HEK293 (cell line): ENCODE results near the gene TSPOAP1.
A peak's percentile ranks its signal among the peaks of the same experiment; 100 is the strongest.

ENCODE experiments used
- CTCF ChIA-PET: fragments of 350-600 bp; formaldehyde crosslinking; extraction: SDS; loops from one replicate; lab custom pipeline; 2021; ENCODE audit warnings: antibody characterized with exemption; lab: Yijun Ruan, JAX
- POLR2A ChIA-PET: fragments of 300-600 bp; formaldehyde crosslinking; extraction: SDS; loops from one replicate; lab custom pipeline; 2020; ENCODE audit warnings: antibody characterized with exemption, inconsistent platforms; lab: Yijun Ruan, JAX
- H3K27ac ChIP-seq: fragments of 200-500 bp; sonication (Bioruptor generic); 2 replicates; pipeline ENCODE4 v1.5.1; 2014; ENCODE audit warnings: low read depth, low read length, control low read depth, inconsistent platforms; ENCODE audit errors: extremely low read depth
- H3K36me3 ChIP-seq, 2 experiments: fragments of 200-500 bp in 1 of 2; sonication (Bioruptor generic) in 1 of 2; 1 replicate in 1 of 2; 2 replicates in 1 of 2; pipeline ENCODE4 v1.5.1; 2014 to 2017; ENCODE audit warnings: inconsistent platforms in 2 of 2, low read length in 2 of 2; ENCODE audit not compliant: control insufficient read depth in 2 of 2, insufficient read depth in 1 of 2
- H3K4me1 ChIP-seq: fragments of 200-500 bp; sonication (Bioruptor generic); 2 replicates; pipeline ENCODE4 v1.5.1; 2014; ENCODE audit warnings: mild to moderate bottlenecking, low read length, inconsistent platforms; ENCODE audit not compliant: control insufficient read depth, insufficient read depth
- H3K4me3 ChIP-seq: 2 replicates; pipeline ENCODE4 v1.5.1; 2011; ENCODE audit warnings: low read depth, mild to moderate bottlenecking, control low read depth, low read length, moderate library complexity
- H3K9me3 ChIP-seq: fragments of 200-500 bp; sonication (Bioruptor generic); 2 replicates; pipeline ENCODE4 v1.5.1; 2014; ENCODE audit warnings: low read depth, low read length, inconsistent platforms; ENCODE audit not compliant: control insufficient read depth, insufficient read depth
- IKZF3 ChIP-seq: fragments of 450-650 bp; IDR thresholded peaks from 2 replicates; pipeline ENCODE4 v1.5.0; 2018; ENCODE audit warnings: missing biosample characterization, mild to moderate bottlenecking, missing genetic modification characterization, moderate library complexity
- INSM2 ChIP-seq: fragments of 450-650 bp; formaldehyde crosslinking; IDR thresholded peaks from 2 replicates; pipeline ENCODE4 v1.5.1; 2016; ENCODE audit warnings: missing biosample characterization, missing genetic modification characterization
- PRDM6 ChIP-seq: fragments of 450-650 bp; formaldehyde crosslinking; IDR thresholded peaks from 2 replicates; pipeline ENCODE4 v1.5.1; 2017; ENCODE audit warnings: missing biosample characterization, missing genetic modification characterization
- TCF7L2 ChIP-seq: IDR thresholded peaks from 2 replicates; pipeline ENCODE4 v1.6.1; 2011; ENCODE audit warnings: low read depth, mild to moderate bottlenecking, inconsistent platforms, low read length, moderate library complexity, borderline replicate concordance
- TSHZ1 ChIP-seq: fragments of 450-650 bp; formaldehyde crosslinking; IDR thresholded peaks from 2 replicates; pipeline ENCODE4 v1.5.1; 2016; ENCODE audit warnings: missing biosample characterization, missing genetic modification characterization, borderline replicate concordance
- YY1 ChIP-seq: fragments of 450-650 bp; formaldehyde crosslinking; IDR thresholded peaks from 2 replicates; pipeline ENCODE4 v1.5.1; 2018; ENCODE audit warnings: missing biosample characterization, missing genetic modification characterization
- YY2 ChIP-seq: fragments of 450-650 bp; formaldehyde crosslinking; IDR thresholded peaks from 2 replicates; pipeline ENCODE4 v1.5.1; 2016; ENCODE audit warnings: missing biosample characterization, missing genetic modification characterization
- ZBTB1 ChIP-seq: fragments of 450-650 bp; formaldehyde crosslinking; IDR thresholded peaks from 2 replicates; pipeline ENCODE4 v1.5.1; 2016; ENCODE audit warnings: missing biosample characterization, missing genetic modification characterization
- ZBTB26 ChIP-seq: fragments of 450-650 bp; formaldehyde crosslinking; optimal IDR thresholded peaks from 2 replicates; pipeline ENCODE3; 2016; ENCODE audit warnings: missing biosample characterization, mild to moderate bottlenecking, missing genetic modification characterization
- ZNF132 ChIP-seq: fragments of 450-650 bp; formaldehyde crosslinking; IDR thresholded peaks from 2 replicates; pipeline ENCODE4 v1.5.1; 2017; ENCODE audit warnings: missing biosample characterization, missing genetic modification characterization, borderline replicate concordance
- ZNF202 ChIP-seq: fragments of 450-650 bp; formaldehyde crosslinking; IDR thresholded peaks from 2 replicates; pipeline ENCODE4 v1.5.1; 2016; ENCODE audit warnings: missing biosample characterization, missing genetic modification characterization, borderline replicate concordance
- ZNF223 ChIP-seq: fragments of 450-650 bp; formaldehyde crosslinking; IDR thresholded peaks from 2 replicates; pipeline ENCODE4 v1.5.1; 2016; ENCODE audit warnings: missing biosample characterization, missing genetic modification characterization
- ZNF24 ChIP-seq: fragments of 450-650 bp; formaldehyde crosslinking; IDR thresholded peaks from 2 replicates; pipeline ENCODE4 v1.5.1; 2016; ENCODE audit warnings: missing biosample characterization, missing genetic modification characterization
- ZNF335 ChIP-seq: fragments of 450-650 bp; formaldehyde crosslinking; conservative IDR thresholded peaks from 2 replicates; pipeline ENCODE4 v1.5.1; 2016; ENCODE audit warnings: missing biosample characterization, missing genetic modification characterization
- ZNF350 ChIP-seq: fragments of 450-650 bp; formaldehyde crosslinking; IDR thresholded peaks from 2 replicates; pipeline ENCODE4 v1.5.0; 2017; ENCODE audit warnings: missing biosample characterization, mild to moderate bottlenecking, missing genetic modification characterization
- ZNF433 ChIP-seq: fragments of 450-650 bp; formaldehyde crosslinking; IDR thresholded peaks from 2 replicates; pipeline ENCODE4 v1.5.1; 2016; ENCODE audit warnings: missing biosample characterization, missing genetic modification characterization, low read depth
- ZNF501 ChIP-seq: fragments of 450-650 bp; formaldehyde crosslinking; IDR thresholded peaks from 2 replicates; pipeline ENCODE4 v1.5.1; 2016; ENCODE audit warnings: missing biosample characterization, missing genetic modification characterization
- ZNF544 ChIP-seq: fragments of 450-650 bp; formaldehyde crosslinking; IDR thresholded peaks from 2 replicates; pipeline ENCODE4 v1.5.0; 2017; ENCODE audit warnings: missing biosample characterization, missing genetic modification characterization
- ZNF560 ChIP-seq: fragments of 450-650 bp; formaldehyde crosslinking; IDR thresholded peaks from 2 replicates; pipeline ENCODE4 v1.5.1; 2017; ENCODE audit warnings: missing biosample characterization, missing genetic modification characterization, borderline replicate concordance
- ZNF623 ChIP-seq: fragments of 450-650 bp; formaldehyde crosslinking; IDR thresholded peaks from 2 replicates; pipeline ENCODE4 v1.5.1; 2016; ENCODE audit warnings: missing biosample characterization, missing genetic modification characterization
- ZNF660 ChIP-seq: fragments of 450-650 bp; IDR thresholded peaks from 2 replicates; pipeline ENCODE4 v1.5.1; 2018; ENCODE audit warnings: missing biosample characterization, mild to moderate bottlenecking, missing genetic modification characterization
- ZNF664 ChIP-seq: fragments of 450-650 bp; formaldehyde crosslinking; IDR thresholded peaks from 2 replicates; pipeline ENCODE4 v1.5.1; 2016; ENCODE audit warnings: missing biosample characterization, missing genetic modification characterization
- ZNF777 ChIP-seq: fragments of 450-650 bp; formaldehyde crosslinking; IDR thresholded peaks from 2 replicates; pipeline ENCODE4 v1.5.1; 2017; ENCODE audit warnings: missing biosample characterization, missing genetic modification characterization, borderline replicate concordance
- ZNF792 ChIP-seq: fragments of 450-650 bp; formaldehyde crosslinking; IDR thresholded peaks from 2 replicates; pipeline ENCODE4 v1.5.1; 2016; ENCODE audit warnings: missing biosample characterization, missing genetic modification characterization
- ZNF830 ChIP-seq: fragments of 450-650 bp; IDR thresholded peaks from 2 replicates; pipeline ENCODE4 v1.5.0; 2018; ENCODE audit warnings: missing biosample characterization, missing genetic modification characterization, low read depth, mild to moderate bottlenecking, moderate library complexity
- ZSCAN18 ChIP-seq: fragments of 450-650 bp; formaldehyde crosslinking; IDR thresholded peaks from 2 replicates; pipeline ENCODE4 v1.5.1; 2016; ENCODE audit warnings: missing biosample characterization, missing genetic modification characterization

Gene TSPOAP1

GRCh38 chr17:58352596-58353388 lies 24.2 kb upstream of the TSPOAP1 start:
- POLR2A ChIA-PET = interaction anchor here (0.6 to 4.6 kb wide), 31 partner anchors 9 to 543 kb away, joined by 3 to 130 read pairs (median 6); partner anchors contain the start of genes MTMR4 and RNF43
- H3K4me1 ChIP-seq = peaks cover 9% of the 10 kb centered on the region
- H3K4me3 ChIP-seq = peak overlapping the region; percentile 93
- peak overlapping the region; percentile 96 for H3K27ac ChIP-seq
- peaks cover 21 to 65% of the 10 kb centered on the region in 2 experiments for H3K36me3 ChIP-seq
- CTCF ChIA-PET = interaction anchor here (0.6 to 3.6 kb wide), 14 partner anchors 11 to 98 kb away, joined by 3 to 22 read pairs (median 6); partner anchors contain the start of gene RNF43
- H3K9me3 ChIP-seq = no peaks in the 10 kb centered on the region
- TF ChIP-seq INSM2 (tag by site-specific recombination) (peak; percentile 66), YY2 (tag by site-specific recombination) (no peak), ZNF623 (no peak), ZNF132 (no peak), ZNF223 (tag by site-specific recombination) (no peak), ZNF24 (tag by site-specific recombination) (no peak), ZNF664 (tag by site-specific recombination) (peak; percentile 99), ZNF202 (no peak), ZNF544 (tag by site-specific recombination) (no peak), ZNF335 (tag by site-specific recombination) (peak; percentile 13), YY1 (tag by site-specific recombination) (no peak), ZNF792 (tag by site-specific recombination) (no peak), ZNF560 (tag by site-specific recombination) (no peak), ZNF433 (tag by site-specific recombination) (no peak), ZNF350 (tag by site-specific recombination) (no peak), ZNF830 (tag by site-specific recombination) (no peak), ZNF501 (tag by site-specific recombination) (no peak), TCF7L2 (0 out of 2 replicates have a peak, but pooled peaks have one; percentile 13), ZNF660 (tag by site-specific recombination) (peak; percentile 63; the same call in 1 of the 2 replicates), ZBTB26 (tag by site-specific recombination) (peak; percentile 7), TSHZ1 (no peak), IKZF3 (tag by site-specific recombination) (peak; percentile 85), PRDM6 (tag by site-specific recombination) (peak; percentile 9; the same call in 1 of the 2 replicates), ZBTB1 (tag by site-specific recombination) (no peak), ZNF777 (tag by site-specific recombination) (0 out of 2 replicates have a peak, but pooled peaks have one; percentile 23), ZSCAN18 (tag by site-specific recombination) (no peak)
